ENCODE data around the gene EPHA3. TPM values are rescaled to one million over a fixed set of nuclear protein-coding genes. Genes with fewer than 3 reads are reported as not detected.

EPHA3 gene
- total and polyA plus RNA-seq, 2 experiments from 2014 or later = 4.8 to 9.2 TPM

DNA sequence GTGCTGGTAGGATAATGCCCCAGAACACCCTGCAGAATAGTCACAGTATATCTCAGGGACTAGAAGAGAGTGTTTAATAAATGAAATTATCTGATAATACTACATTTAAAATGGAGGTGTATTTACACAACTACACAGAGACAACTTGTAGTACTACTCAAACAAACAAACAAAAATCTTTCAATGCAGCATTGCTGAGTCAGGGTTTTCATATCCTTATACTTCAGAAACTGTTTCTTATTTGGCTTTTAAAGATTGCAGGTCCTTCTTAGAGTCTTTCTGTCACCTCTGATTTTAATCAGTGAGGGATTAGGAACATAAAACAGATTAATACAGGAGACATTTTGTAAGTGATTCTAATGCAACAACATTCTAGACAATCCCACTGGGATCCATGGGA lies 57.4 kb downstream of the EPHA3 start:
- H3K27me3 ChIP-seq = no peaks in the 10 kb centered on the region
- H3K9me3 ChIP-seq (ENCODE audit: low read depth) = no peaks in the 10 kb centered on the region
- no peaks in the 10 kb centered on the region for H3K36me3 ChIP-seq
- DNase-seq (ENCODE audit: low read depth in 1 of 2, low spot score in 1 of 2) = no peak
- no peak overlapping the region for H3K4me3 ChIP-seq
- H3K27ac ChIP-seq = no peak overlapping the region
- TF ChIP-seq CTCF (IDR thresholded peaks at IDR 0.05; ENCODE audit: low read depth, low read length) = no peak
- no peaks in the 10 kb centered on the region for H3K4me1 ChIP-seq (ENCODE audit: low read depth)

- DNase-seq (ENCODE audit: low read depth in 1 of 2, low spot score in 1 of 2) = no peak
- Histone ChIP-seq H3K27me3 (no peaks in the 10 kb centered on the region), H3K4me1 (ENCODE audit: low read depth) (no peaks in the 10 kb centered on the region), H3K9me3 (ENCODE audit: low read depth) (no peaks in the 10 kb centered on the region), H3K36me3 (no peaks in the 10 kb centered on the region), H3K4me3 (no peak overlapping the region), H3K27ac (no peak overlapping the region)
- no peak for TF ChIP-seq CTCF (IDR thresholded peaks at IDR 0.05; ENCODE audit: low read depth, low read length)
Observed at GRCh38 chr3:89165636-89166263, 58.3 kb downstream of the EPHA3 start.

GRCh38 chr3:89171687-89172545 lies 64.5 kb downstream of the EPHA3 start:
- Histone ChIP-seq H3K9me3 (ENCODE audit: low read depth) (no peaks in the 10 kb centered on the region), H3K4me3 (no peak overlapping the region), H3K27ac (no peak overlapping the region), H3K36me3 (no peaks in the 10 kb centered on the region), H3K27me3 (no peaks in the 10 kb centered on the region), H3K4me1 (ENCODE audit: low read depth) (no peaks in the 10 kb centered on the region)
- TF ChIP-seq CTCF (IDR thresholded peaks at IDR 0.05; ENCODE audit: low read depth, low read length) = no peak
- peak in 1 of 2 donors; percentile 4 for DNase-seq (ENCODE audit: low read depth in 1 of 2, low spot score in 1 of 2)

DNA sequence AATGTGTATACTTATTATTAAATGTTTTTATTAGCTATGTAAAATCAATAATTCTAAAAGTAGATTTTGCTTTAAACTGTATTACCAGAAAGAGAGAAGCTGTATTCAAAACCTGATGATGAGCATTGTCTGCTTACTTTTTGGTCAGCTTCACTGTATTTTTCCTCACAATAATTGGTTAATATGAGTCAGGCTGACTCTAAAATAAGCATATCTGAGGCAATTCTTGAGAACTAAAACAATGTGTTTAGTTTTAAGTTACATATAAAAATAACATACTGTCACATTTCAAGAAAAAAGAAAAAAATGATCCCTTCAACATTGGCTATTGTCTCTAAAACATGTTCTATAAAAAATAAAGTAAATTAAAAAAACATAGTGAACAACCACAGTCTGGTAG lies 66.1 kb downstream of the EPHA3 start:
- TF ChIP-seq CTCF (IDR thresholded peaks at IDR 0.05; ENCODE audit: low read depth, low read length) = no peak
- no peak for DNase-seq (ENCODE audit: low read depth in 1 of 2, low spot score in 1 of 2)
- H3K4me1 ChIP-seq (ENCODE audit: low read depth) = no peaks in the 10 kb centered on the region
- no peaks in the 10 kb centered on the region for H3K36me3 ChIP-seq
- H3K9me3 ChIP-seq (ENCODE audit: low read depth) = no peaks in the 10 kb centered on the region
- no peak overlapping the region for H3K27ac ChIP-seq
- no peak overlapping the region for H3K4me3 ChIP-seq
- H3K27me3 ChIP-seq = no peaks in the 10 kb centered on the region

- Histone ChIP-seq H3K4me1 (ENCODE audit: low read depth) (peaks cover 6% of the 10 kb centered on the region), H3K9me3 (ENCODE audit: low read depth) (no peaks in the 10 kb centered on the region), H3K36me3 (no peaks in the 10 kb centered on the region), H3K4me3 (no peak overlapping the region), H3K27ac (no peak overlapping the region), H3K27me3 (no peaks in the 10 kb centered on the region)
- peak in 1 of 2 donors; percentile 4 for DNase-seq (ENCODE audit: low read depth in 1 of 2, low spot score in 1 of 2)
- TF ChIP-seq CTCF (IDR thresholded peaks at IDR 0.05; ENCODE audit: low read depth, low read length) = no peak
Observed at GRCh38 chr3:89179355-89180001, 72.1 kb downstream of the EPHA3 start.

All from cardiac muscle cell (in vitro differentiated cells and primary cell).